Renal pelvis (tissue), 4 donors: ENCODE data around the gene GBX2. TPM values are rescaled to one million over a fixed set of nuclear protein-coding genes. Genes with fewer than 3 reads are reported as not detected.
A peak's percentile ranks its signal among the peaks of the same experiment; 100 is the strongest.

Experiments
- DNase-seq: peaks from one replicate; pipeline ENCODE4 v3.0.0-alpha.2; 2013
- polyA plus RNA-seq, 3 donors: library from polyadenylated mRNA; unstranded; fragments of 120-200 nt; gene quantifications; one replicate each; pipeline ENCODE4 v1.2.1, GENCODE V29; 2013; ENCODE audit not compliant: insufficient read length in 3 of 3

The GBX2 gene
- polyA plus RNA-seq, 3 donors, result 0.39 to 0.61 (median 0.44) TPM

DNA sequence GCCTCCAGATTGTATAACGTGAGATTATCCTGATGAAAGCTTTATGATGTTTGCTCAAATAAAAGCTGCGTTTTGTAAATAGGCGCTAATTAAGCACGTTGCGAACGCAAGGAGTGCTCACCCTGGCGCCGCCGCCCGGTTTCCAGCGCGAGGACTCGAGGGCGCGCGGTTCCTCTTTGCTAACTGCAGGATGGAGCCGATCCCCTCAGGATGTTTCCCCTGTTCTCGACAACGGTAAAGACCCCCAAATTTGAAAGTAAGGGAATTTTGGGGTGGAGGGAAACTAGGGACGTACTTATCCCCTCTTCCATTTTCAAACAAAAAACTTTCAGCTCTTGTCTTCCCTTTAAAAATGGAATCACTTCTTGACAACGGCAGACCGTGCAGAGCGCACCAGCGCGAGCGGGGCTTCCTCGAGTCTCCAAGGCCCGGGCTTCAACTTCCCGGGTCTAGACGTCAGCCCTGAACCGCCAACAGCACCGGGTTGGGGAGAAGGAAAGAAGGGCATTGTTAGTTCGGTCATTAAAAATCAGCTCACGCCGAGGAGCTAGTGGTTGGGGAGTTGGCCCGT lies 1.1 kb upstream of the GBX2 start:
- no peak for DNase-seq

DNA sequence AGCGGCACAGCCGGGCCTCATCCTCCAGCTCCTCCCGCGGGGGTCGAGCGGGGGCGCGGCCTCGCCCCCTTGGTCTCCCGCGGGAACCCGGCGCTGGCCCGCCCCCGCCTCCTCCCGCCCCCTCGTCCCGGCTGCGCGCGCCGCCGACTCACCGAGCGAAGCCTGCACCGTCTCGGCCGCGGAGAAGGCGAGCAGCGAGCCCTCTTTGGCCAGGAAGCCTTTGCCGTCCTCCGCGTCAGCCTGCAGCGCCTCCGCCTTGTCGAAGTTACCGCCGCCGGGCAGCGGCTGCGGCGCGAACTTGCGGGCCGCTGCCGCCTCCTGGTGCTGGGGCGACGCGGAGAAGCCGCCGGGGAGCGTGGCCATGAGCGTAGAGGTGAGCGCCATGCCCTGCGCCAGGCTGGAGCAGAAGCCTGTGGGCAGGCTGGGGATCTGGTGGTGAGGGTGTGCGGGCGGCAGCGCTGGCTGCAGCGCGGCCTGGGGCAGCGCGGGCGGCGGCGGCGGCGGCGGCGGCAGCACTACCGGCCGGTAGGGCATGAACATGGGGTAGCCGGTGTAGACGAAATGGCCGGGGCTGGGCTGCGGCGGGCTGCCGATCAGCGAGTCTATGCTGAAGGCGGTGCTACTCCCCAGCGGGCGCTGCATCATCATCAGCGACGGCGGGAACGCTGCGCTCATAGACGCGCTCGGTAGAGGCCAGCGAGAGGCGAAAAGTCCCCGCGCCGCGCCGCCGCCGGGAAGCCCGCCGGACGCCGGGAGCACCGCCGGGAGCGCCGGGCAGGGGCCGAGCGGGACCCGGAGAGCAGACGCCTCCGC lies 683 bp downstream of the GBX2 start:
- DNase-seq, result no peak

DNA sequence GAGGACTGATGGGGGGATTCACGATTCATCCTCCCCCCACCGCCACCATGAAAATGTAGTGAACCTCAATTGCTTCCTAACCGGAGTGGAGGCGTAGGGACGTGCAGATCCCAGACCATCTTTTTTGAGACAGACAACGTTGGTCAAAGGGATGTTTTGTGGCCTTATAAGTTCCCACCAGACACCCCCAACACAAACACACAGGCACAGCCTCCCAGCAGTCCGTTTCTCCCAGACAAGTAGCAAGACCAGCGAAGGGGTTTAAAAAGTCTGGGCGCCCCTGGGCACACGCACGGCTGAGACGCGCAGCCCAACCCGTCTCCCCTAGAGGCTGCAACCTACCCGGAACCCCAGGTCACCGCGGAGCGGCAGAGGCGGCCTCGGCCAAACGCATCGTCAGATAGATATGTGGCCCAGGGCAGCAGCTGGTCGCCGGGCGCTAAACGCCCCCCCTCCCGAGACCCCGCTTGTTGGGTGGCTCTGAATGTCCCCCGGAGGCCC lies 1.3 kb downstream of the GBX2 start:
- no peak for DNase-seq

DNA sequence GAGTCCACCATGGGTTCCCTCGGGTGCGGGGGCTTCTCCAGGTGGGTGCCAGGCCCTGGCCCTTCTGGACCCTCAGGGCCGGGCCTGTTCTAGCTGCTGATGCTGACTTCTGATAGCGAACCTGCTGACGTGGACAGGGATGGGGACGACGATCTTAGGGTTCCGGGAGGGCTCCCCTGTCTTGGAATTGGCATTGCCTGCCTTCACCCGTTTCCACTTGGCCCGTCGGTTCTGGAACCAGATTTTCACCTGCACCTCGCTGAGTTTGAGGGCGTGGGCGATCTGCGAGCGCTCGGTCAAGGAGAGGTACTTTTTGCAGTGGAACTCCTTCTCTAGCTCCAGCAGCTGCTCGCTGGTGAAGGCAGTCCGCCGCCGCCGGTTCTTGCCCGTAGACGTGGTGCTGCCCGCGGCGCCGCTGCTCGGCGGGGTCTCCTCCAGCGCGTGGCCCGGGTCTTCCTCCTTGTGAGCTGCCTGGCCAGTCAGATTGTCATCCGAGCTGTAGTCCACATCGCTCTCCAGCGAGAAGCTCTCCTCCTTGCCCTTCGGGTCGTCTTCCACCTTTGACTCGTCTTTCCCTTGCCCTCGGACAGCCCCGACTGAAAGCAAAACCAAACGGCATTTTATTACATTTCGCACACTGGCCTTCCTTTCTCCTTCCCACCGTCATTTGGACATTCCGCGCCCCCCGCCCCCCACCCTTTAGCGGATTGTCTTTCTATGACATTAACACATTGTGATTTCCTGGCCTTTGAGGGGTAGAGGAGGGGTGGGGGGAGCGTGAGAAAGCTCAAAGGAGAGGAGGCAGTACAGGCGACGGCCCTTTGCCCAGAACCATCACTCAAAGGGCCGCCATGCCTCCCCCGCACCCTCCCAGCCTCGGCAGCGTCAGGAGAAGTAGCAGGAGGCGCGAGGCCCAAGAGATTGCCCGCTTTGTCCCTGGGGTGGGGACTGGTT lies 2.1 kb downstream of the GBX2 start:
- DNase-seq, result peak; percentile 73

DNA sequence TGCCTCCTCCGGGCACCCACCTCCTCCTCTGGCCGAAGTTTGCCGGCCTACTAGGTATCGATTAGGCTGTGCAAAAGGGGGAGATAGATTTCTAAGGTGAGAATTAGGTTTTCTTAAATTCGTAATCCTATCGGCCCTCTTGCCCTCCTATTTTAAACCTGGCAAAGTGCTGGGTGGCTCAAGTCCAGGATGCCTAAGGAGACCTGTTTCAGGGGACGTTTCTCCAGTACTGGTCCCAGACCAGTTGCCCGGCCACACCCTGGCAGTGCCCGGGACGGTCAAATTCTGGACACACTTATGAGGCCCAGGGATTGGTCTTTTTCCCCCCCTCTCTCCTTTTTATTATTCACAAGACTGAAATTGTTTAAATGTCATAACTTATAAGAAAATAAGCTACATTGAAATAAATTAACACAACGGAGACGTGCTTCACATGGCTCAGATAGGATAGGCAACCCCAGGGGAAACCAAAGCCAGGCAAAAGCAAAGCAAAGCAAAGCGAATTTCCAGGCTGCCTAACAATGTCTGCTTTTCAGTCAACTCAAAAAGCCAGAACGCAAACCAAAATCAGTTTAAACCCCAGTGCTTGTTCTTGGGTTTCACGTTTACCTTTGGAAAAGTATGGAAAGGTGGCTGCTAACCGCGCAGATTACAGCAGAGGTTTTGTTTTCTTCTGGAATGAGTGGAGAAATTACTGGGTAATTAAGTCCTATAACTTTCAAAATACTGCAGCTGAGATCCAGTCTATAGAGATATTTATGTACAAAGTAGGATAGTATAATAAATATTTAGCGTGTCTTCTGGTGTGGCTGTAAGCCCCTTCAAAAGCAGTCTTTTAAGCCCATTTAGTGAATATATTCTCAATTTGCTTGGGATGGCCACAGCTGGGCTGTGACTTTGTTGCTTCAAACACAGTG lies 3.0 kb downstream of the GBX2 start:
- no peak for DNase-seq

DNA sequence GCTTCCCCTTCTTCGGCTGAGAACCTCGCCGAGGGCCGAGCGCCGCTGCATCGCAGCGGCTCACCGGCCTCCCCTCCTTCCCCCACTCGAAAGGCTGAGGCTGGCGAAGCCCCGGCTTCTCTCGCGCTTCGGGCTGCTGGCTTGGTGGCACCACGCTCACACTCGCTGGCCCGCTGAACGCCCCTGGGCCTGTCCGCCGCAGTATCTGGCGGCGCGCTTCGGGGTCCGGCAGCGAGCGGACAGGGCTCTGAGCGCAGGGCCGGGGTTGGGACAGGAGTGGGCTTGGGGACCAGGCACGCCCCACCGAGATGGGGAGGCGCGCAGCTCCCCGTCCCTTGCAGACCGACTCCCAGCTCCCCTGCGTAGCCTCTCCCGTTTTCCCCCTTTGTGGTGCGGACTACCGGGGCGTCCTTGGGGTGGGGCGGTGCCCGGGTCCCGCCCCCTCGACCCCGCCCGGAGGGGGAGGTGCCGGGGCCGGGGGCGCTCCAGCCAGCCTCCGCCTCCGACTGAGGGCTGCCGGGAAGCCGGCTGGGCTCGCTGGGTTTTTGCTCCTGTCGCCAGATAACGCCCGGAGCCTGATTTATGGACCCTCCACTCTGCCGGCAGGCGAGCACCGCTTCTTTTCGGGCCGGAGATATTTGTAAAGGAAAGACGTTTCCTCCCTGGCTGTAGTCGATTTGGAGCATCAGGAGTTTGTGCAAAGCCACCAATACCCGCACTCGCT lies 3.8 kb downstream of the GBX2 start:
- no peak for DNase-seq

DNA sequence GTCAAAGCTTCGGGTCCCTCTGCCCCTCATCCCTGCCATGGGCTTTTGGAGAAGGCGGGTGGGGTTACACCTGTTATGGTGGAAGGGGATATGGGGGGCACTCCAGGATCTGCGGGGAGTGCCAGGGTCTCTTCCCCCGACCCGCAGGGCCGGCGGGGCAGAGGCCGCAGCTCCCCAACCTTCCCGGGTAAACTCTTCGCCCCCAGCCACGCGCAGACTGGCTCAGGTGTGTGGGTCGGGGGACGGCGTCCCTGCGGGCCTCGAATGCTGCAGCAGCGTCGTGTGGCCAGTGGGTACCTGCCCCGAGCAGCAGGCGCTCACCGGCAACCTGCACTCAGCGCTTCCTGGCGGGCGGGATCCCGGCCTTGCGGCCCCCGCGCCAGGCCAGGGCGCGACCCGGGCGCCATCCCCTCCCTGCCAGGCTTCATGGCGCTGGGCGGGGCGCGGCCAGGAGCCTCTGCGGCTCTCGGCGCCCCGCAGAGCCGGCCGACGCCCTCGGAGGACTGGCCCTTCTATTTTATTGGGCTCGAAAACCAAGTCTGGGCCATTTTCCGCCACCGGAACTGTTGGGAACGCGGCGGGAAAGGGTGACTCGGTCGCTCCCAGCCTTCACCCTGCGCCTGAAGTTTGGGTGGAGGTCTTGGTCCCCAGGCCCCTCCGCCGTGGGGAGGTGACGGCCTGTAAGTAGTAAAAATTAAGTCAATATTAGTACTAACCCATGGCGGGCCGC lies 4.5 kb downstream of the GBX2 start:
- no peak for DNase-seq

DNA sequence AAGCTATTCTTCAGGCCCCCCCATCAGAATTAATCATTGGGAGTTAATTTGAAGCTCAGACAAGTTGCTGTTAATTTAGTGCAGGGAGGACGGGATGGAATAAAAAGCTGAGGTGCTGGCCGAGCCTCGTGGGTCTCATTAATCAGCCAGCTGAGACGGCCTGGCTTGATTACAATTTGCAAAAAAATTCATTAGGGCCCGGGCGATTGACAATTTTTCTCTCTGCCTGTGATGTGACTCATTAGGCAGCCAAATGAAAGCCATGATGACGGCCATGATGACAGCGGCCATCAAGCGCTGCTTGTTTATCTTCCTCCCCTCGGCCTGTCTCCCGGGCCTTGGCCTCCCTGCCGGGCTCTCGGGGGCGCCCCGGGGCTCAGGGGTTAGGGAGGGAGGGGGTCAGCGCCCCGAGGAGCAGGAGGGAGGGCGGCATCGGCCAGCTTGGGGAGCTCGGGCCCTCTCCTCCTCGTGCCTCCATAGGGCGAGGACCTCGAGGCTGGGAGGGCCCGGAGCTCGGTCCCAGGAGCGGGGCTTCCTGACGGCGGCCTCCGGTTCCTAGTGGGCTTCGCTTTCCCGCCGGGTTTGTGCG lies 5.2 kb downstream of the GBX2 start:
- no peak for DNase-seq

DNA sequence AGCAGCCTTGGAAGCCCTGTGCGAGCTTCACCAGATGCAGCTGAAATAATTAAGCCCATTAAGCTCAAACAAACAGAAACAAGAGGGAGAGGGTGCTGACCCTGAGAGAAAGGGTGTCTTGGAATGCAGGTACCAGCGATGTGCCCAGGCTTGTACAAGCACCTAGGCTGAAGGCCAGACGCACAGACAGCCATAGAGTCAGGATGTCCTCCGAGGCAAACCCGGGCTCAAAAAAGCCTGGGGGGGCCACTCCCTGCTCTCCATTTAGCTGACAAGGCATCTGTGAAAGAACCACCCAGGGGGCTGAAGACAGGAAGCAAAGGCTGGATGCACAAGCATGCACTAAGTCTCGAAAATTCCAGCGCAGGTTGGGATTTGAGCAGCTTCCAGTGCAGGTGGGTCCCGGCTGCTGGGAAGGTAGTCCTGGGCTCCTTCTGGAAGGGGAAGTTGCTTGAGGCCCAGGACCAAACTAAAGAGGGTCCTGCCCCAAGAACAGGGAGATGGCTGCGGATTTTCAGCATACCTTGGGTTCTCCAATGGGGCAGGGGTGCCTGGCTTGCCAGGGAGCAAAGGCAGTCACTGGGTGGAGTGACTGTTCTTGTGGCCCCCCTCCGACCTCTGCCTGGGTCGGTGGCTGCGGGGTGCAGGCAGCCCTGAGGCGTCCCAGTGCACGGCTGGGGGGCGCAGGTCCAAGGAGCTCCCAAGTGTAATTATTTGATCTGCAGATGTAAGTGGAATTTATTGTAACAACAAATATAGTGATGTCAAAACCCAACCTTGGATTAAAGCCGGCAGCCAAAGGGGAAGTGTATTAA lies 5.9 kb downstream of the GBX2 start:
- DNase-seq, result no peak

DNA sequence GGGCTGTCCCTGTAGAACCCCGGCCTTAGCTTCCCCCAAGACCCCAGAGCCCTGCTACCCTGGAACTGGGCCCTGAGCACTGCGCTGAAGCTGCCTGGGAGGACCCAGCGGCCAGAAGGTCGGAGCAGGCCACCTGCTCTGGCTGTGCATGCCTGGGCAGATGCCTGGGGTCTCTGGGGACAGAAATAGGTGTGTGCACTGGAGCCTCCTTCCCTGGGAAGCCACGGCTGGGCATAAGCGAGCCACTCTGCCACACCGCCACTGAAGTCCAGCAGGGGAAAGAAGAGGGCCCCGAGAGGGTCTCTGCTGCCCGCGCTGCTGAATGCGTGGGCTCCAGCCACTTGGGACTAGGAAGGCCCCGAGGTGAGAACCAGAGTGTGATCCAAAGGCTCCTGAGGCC lies 6.7 kb downstream of the GBX2 start:
- no peak for DNase-seq

DNA sequence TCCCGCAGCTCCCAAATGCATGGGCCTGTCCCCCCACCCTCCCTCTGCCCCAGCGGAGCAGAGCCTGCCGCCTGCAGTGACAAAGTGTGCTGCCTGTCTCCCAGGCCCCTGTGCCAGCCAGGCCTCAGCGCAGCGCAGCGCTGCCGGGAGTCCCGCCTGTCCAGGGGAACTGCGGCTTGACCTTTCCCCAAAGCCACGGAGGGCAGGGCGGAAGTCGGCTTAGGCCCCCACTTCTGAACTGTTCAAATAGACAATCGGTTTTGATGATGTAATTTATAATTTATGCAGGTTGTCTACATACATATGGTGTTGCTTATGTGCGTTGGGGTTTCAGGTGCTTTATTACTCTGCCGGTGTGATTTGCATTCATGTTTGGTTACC lies 7.1 kb downstream of the GBX2 start:
- no peak for DNase-seq

DNA sequence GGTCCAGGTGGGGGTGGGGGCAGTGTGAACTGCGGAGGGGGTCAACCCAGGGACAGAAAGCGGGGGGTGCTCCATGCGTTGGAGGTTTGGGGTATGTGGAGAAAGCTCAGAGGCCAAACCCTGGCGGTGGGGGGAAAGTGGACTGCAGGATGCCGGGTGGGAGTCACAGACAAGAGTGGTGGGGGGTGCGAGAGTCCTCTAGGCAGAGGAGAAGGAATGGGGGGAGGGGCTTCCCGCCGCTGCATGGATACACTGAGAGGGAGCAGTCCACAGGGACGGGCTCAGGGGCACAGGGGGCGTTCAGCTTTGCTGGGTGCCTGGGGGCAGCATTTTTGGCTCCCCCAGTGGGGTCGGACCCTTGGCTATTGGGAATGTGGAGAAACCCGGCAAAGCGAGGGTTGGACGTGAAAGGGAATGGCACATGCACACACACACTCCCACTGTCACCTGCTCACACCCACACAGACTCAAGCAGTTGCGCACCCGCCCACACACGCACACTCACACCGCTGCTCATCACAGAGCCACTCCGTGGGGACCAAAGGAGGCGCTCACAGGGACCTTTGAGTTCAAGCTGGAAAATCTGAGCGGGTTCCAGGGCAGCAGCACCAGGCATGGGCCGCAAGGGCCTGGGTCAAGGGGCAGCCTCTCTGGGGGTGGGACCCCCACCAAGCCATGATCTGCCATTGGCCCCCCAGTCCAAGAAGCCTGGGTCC lies 7.7 kb downstream of the GBX2 start:
- no peak for DNase-seq

DNA sequence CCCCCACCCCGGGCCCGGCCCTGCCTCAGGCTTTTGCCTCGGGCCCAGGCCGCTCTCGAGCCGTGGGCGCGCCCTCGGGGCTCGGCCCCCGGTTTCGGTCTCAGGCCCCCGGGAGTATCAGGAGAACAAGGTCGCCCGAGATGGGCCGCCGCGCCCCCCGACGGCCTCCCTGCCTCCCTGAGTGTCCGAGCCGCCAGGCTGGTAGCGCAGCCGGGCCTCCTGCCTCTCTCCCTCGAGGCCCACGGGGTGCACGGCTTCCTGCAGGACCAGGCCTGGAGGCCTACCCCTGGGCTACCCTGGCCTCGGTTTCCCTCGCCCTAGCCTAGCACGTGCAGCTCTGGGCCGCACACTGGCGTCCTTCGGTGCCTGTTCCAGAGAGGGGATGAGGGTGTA lies 8.4 kb downstream of the GBX2 start:
- DNase-seq, result no peak

DNA sequence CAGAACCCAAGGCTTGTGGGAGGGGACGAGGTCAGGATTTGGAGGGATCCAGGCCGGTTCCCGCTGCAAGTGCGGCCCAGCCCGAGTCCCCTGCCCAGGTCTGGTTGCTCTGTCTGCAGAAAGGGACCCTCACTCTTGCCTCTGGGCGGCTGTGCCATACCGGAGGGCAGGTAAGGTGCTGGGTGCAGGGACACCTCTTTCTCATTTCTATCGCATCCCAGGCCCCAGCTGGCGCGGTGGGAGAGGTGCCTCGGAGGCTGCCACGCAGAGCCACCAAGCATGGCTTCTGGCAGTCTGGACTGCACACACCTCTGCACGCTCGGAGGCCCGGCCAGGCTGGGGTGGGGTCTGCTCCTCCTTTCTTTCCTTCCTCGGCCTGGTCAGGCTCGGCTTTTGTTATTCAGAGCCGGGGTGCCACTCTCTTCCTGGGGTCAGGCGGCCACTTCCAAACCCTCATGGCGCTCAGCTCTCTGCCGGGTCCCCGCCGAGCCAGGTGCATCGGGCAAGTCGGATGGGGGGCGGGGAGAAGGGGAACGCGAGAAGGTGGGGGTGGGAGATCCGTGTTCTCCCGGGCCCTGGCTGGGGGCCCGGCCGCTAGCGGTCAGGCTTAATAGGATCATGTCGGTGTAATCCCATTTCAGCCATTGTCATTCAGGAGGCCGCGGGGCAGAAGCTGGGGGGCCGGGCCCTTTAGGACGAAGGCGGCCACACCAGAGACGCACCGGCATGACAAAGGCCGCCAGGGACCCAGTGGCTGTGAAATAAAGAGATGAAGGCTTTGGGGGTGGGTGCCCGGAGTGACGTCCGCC lies 9.0 kb downstream of the GBX2 start:
- no peak for DNase-seq

DNA sequence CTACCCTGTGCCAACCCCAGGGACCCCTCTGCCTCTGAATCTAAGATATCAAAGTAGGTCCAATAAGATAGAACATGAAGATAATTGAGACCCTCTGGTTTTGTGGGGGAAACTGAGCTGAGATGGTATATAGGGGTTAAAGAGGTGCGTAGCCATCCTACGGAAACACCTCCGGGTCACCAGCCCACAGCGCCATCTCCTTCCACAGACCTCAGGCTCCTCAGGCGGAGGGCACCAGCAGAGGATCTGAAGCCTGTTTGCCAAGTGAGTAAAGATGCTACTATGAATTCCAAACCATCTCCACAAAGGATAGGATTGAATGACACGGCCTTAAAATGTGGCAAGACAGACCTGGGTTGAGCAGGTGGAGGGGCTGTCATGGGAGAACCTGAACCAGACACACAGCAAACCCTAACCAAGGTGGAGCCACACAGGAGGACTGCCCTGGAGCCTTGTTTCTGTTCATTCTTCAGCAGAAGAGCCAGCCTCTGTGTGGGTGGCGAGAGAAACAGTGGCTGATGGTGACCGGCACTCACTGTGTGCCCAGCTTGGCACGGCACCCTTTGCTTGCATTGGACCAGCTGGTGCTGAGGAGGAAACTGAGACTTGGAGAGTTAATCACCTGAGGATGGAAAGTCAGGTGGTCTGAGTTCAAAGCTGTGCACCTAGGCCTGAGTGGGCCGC lies 10.2 kb downstream of the GBX2 start:
- no peak for DNase-seq

DNA sequence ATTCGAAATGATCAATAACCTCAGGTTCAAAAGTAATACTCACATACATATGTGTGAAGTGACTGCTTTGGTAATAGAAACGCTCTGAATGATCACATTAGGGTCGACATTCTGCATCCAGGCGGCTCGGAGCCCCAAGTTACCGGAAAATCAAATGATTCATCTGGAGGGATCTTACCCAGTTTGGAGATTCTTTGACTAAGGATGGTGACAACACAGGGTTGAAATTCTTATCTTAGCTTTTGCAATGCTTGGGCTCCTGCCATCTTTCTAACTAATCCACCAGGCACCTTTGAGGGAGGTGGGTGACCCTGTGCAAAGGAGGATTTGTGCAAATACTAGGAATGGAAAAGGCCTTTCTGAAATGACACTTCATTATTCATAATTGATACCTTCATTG lies 10.8 kb downstream of the GBX2 start:
- DNase-seq, result no peak

DNA sequence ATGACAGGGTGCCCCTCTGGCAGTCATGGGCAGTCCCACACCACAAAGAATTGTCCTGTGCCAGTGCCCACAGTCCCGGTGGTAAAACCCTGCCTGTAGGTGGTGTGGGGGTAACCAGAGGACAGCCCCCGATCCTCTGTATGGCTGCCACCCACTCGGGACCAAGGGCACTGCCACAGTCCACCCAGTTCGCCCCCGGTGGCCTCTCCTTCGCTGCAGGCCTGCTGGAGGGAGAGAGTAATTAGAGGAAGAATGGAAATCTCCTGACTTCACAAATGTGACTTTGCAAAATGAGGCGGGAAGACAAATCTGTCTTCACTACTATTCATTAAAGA lies 11.4 kb downstream of the GBX2 start:
- no peak for DNase-seq
